ENCODE data around the gene KBTBD13. TPM values are rescaled to one million over a fixed set of nuclear protein-coding genes. Genes with fewer than 3 reads are reported as not detected.
A peak's percentile ranks its signal among the peaks of the same experiment; 100 is the strongest.

The KBTBD13 gene
- total RNA-seq, 1 experiment from 2014 or later = not detected

- DNase-seq (ENCODE audit: low read depth, low spot score) (no peak), ATAC-seq (no peak)
- ChIA-PET CTCF (no interaction called here), POLR2A (interaction anchor here (0.5 kb wide), 1 partner anchor 189 kb away, joined by 7 read pairs; no protein-coding TSS in a partner anchor)
- peaks cover 6% of the 10 kb centered on the region; the same call in 1 of the 2 replicates for H3K36me3 ChIP-seq (ENCODE audit: control insufficient read depth, insufficient read depth, low read length)
- no peak overlapping the region for H3K27ac ChIP-seq (ENCODE audit: low read length)
- no peaks in the 10 kb centered on the region for H3K27me3 ChIP-seq (ENCODE audit: control insufficient read depth, insufficient read depth, low read length)
- TF ChIP-seq, protein P1, sequence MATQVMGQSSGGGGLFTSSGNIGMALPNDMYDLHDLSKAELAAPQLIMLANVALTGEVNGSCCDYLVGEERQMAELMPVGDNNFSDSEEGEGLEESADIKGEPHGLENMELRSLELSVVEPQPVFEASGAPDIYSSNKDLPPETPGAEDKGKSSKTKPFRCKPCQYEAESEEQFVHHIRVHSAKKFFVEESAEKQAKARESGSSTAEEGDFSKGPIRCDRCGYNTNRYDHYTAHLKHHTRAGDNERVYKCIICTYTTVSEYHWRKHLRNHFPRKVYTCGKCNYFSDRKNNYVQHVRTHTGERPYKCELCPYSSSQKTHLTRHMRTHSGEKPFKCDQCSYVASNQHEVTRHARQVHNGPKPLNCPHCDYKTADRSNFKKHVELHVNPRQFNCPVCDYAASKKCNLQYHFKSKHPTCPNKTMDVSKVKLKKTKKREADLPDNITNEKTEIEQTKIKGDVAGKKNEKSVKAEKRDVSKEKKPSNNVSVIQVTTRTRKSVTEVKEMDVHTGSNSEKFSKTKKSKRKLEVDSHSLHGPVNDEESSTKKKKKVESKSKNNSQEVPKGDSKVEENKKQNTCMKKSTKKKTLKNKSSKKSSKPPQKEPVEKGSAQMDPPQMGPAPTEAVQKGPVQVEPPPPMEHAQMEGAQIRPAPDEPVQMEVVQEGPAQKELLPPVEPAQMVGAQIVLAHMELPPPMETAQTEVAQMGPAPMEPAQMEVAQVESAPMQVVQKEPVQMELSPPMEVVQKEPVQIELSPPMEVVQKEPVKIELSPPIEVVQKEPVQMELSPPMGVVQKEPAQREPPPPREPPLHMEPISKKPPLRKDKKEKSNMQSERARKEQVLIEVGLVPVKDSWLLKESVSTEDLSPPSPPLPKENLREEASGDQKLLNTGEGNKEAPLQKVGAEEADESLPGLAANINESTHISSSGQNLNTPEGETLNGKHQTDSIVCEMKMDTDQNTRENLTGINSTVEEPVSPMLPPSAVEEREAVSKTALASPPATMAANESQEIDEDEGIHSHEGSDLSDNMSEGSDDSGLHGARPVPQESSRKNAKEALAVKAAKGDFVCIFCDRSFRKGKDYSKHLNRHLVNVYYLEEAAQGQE (IDR thresholded peaks at IDR 0.05; ENCODE audit: insufficient read depth in 1 of 2, low read depth in 2 of 2, low read length in 1 of 2) = no peak
- TF ChIP-seq SIN3A (IDR thresholded peaks at IDR 0.05; ENCODE audit: borderline replicate concordance, insufficient read depth, low read depth, low read length) = no peak
- TF ChIP-seq TCF7L2 (IDR thresholded peaks at IDR 0.05; ENCODE audit: low read depth, low read length) = no peak
- TF ChIP-seq POLR2AphosphoS5 (IDR thresholded peaks at IDR 0.05; ENCODE audit: low read depth, low read length) = no peak
- TF ChIP-seq, protein P2, sequence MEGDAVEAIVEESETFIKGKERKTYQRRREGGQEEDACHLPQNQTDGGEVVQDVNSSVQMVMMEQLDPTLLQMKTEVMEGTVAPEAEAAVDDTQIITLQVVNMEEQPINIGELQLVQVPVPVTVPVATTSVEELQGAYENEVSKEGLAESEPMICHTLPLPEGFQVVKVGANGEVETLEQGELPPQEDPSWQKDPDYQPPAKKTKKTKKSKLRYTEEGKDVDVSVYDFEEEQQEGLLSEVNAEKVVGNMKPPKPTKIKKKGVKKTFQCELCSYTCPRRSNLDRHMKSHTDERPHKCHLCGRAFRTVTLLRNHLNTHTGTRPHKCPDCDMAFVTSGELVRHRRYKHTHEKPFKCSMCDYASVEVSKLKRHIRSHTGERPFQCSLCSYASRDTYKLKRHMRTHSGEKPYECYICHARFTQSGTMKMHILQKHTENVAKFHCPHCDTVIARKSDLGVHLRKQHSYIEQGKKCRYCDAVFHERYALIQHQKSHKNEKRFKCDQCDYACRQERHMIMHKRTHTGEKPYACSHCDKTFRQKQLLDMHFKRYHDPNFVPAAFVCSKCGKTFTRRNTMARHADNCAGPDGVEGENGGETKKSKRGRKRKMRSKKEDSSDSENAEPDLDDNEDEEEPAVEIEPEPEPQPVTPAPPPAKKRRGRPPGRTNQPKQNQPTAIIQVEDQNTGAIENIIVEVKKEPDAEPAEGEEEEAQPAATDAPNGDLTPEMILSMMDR (IDR thresholded peaks at IDR 0.05) = no peak
- no peaks in the 10 kb centered on the region for H3K9me3 ChIP-seq (ENCODE audit: control insufficient read depth, insufficient read depth, low read depth, low read length)
- in situ Hi-C loops (cut with HindIII; ENCODE audit: low pct_unique_long_range_greater_than_20kb, low sequenced_read_pairs) = no loop called here
- H3K4me1 ChIP-seq (ENCODE audit: control insufficient read depth, insufficient read depth, low read length) = peaks cover 15% of the 10 kb centered on the region
- H3K4me3 ChIP-seq (ENCODE audit: low read depth in 2 of 2, low read length in 2 of 2) = peak overlapping the region; percentile 79 to 83; a peak in 3 of 4 replicates
- intact Hi-C loops (cut with micrococcal nuclease; ENCODE audit: unreplicated experiment) = loop anchor here (10.0 kb wide), 1 partner anchor 265 kb away; the partner anchor contains the start of gene RNU5A-1
- no TSS peak for BruUV-seq (replicated peaks)
These were observed 46.8 kb upstream of the KBTBD13 start for GRCh38 chr15:65029736-65030208.

GRCh38 chr15:65032801-65033537 lies 43.6 kb upstream of the KBTBD13 start:
- peak; percentile 92 for ATAC-seq
- peak; percentile 64 for DNase-seq (ENCODE audit: low read depth, low spot score)
- no TSS peak for BruUV-seq (replicated peaks)
- in situ Hi-C loops (cut with HindIII; ENCODE audit: low pct_unique_long_range_greater_than_20kb, low sequenced_read_pairs) (no loop called here), intact Hi-C loops (cut with micrococcal nuclease; ENCODE audit: unreplicated experiment) (loop anchor here (2.0 to 10.0 kb wide), 2 partner anchors 46 to 262 kb away; partner anchors contain the start of gene RNU5A-1)
- peak overlapping the region in 1 of 2 experiments; percentile 10; a peak in 1 of 4 replicates for H3K4me3 ChIP-seq (ENCODE audit: low read depth in 2 of 2, low read length in 2 of 2)
- no peaks in the 10 kb centered on the region for H3K36me3 ChIP-seq (ENCODE audit: control insufficient read depth, insufficient read depth, low read length)
- peaks cover 12% of the 10 kb centered on the region for H3K4me1 ChIP-seq (ENCODE audit: control insufficient read depth, insufficient read depth, low read length)
- TF ChIP-seq SIN3A (IDR thresholded peaks at IDR 0.05; ENCODE audit: borderline replicate concordance, insufficient read depth, low read depth, low read length) (no peak), POLR2AphosphoS5 (IDR thresholded peaks at IDR 0.05; ENCODE audit: low read depth, low read length) (no peak), TCF7L2 (IDR thresholded peaks at IDR 0.05; ENCODE audit: low read depth, low read length) (no peak)
- TF ChIP-seq, protein P2 (IDR thresholded peaks at IDR 0.05) = peak; percentile 88
- TF ChIP-seq, protein P1 (IDR thresholded peaks at IDR 0.05; ENCODE audit: insufficient read depth in 1 of 2, low read depth in 2 of 2, low read length in 1 of 2) = no peak
- no peak overlapping the region for H3K27ac ChIP-seq (ENCODE audit: low read length)
- no peaks in the 10 kb centered on the region for H3K9me3 ChIP-seq (ENCODE audit: control insufficient read depth, insufficient read depth, low read depth, low read length)
- no peaks in the 10 kb centered on the region for H3K27me3 ChIP-seq (ENCODE audit: control insufficient read depth, insufficient read depth, low read length)
- POLR2A ChIA-PET = interaction anchor here (0.9 kb wide), 1 partner anchor 38 kb away, joined by 3 read pairs; no protein-coding TSS in a partner anchor
- CTCF ChIA-PET = interaction anchor here (1.0 to 1.5 kb wide), 3 partner anchors 45 to 54 kb away, joined by 4 to 24 read pairs (median 5); no protein-coding TSS in a partner anchor

Measured in Panc1 (cell line).